ENCODE results near the gene TCFL5.

GRCh38 chr20:62882426-62882825, 20.8 kb upstream of the TCFL5 start:
- TF ChIP-seq, protein P1, sequence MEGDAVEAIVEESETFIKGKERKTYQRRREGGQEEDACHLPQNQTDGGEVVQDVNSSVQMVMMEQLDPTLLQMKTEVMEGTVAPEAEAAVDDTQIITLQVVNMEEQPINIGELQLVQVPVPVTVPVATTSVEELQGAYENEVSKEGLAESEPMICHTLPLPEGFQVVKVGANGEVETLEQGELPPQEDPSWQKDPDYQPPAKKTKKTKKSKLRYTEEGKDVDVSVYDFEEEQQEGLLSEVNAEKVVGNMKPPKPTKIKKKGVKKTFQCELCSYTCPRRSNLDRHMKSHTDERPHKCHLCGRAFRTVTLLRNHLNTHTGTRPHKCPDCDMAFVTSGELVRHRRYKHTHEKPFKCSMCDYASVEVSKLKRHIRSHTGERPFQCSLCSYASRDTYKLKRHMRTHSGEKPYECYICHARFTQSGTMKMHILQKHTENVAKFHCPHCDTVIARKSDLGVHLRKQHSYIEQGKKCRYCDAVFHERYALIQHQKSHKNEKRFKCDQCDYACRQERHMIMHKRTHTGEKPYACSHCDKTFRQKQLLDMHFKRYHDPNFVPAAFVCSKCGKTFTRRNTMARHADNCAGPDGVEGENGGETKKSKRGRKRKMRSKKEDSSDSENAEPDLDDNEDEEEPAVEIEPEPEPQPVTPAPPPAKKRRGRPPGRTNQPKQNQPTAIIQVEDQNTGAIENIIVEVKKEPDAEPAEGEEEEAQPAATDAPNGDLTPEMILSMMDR (IDR thresholded peaks at IDR 0.05) = no peak
- TF ChIP-seq POLR2A (IDR thresholded peaks at IDR 0.05) = no peak
